ENCODE measurements around the gene TTC21B.
"Not testable (repeated sequence)": the region's sequence is repeated elsewhere in the genome, so short reads cannot be mapped to it uniquely, and the experiment has no call there.

TTC21B gene

DNA sequence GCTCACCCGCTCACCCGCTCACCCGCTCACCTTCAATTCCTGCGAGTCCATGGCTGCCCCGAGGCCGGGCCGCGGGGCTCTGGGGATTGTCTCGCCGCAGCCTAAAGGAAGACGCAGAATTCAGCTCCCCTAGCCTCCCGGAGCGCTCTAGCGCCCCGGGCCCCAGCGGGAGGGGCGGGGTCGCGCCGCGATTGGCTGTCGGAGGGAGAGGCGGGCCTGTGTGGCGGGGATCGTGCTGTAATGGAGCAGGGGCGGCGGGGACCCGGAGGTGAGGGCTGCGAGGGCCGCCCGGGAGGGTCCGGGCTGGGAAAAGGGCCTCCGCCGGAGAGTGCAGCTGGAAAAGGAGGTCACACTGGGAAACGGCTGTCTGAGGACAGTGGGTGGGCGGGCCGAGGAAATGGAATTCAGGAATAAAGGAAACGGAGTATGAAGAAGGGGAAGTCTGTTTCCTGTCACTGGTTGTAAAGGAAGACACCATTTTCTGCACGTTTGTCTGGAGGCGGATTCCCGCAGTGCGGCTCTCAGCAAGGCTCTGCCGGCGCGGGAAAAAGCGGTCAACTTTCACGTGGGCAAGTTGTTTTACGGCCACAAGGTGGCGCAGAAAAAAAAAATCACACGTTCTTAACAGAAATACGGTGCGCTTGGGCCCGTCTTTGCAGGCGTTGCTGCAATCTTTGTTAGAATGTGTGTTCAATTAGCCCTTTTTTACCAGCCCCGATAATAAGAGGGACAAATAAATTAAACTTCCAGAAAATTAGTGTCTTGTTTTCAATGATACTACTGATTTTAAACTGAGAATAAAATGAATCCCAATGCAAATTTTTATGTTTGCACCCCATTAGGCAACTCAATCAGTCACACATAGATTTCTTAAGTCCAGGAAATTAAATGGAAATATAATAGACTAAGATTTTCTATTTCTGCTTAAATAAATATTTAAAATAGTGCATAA is at the start of gene TTC21B:
Gene TTC21B (minus strand): TSS at position 122 of the 952 bp plus-strand sequence. CDS start 71 bp downstream, at position 51.
- in situ Hi-C loops (cut with HindIII; ENCODE audit: low pct_ligation_motif_present, low pct_unique_long_range_greater_than_20kb, low sequenced_read_pairs): no loop called here

DNA sequence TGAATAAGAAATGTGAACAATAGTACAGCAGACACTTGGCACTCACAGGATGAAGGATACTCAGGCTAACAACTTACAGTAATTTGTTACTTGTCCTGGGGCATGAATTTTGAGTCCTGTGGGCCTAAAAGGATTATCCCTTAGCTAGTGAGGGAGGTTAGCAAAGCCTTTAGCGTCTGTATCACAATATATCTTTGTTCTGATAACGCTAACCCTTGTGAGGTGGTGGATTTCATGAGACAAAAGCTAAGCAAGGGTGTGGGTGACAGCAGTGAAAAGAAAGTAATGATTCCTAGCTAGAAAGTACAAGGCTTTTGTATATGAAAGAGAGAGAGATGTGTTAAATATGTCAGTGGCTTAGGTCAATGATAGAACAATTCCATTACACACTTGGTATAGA is 46.8 kb upstream of the TTC21B start:
- no peak for DNase-seq
- in situ Hi-C loops (cut with HindIII; ENCODE audit: low pct_ligation_motif_present, low pct_unique_long_range_greater_than_20kb, low sequenced_read_pairs): no loop called here

More for the DNA sequence above, at the start of gene TTC21B:
- peak; percentile 96 for DNase-seq

DNA sequence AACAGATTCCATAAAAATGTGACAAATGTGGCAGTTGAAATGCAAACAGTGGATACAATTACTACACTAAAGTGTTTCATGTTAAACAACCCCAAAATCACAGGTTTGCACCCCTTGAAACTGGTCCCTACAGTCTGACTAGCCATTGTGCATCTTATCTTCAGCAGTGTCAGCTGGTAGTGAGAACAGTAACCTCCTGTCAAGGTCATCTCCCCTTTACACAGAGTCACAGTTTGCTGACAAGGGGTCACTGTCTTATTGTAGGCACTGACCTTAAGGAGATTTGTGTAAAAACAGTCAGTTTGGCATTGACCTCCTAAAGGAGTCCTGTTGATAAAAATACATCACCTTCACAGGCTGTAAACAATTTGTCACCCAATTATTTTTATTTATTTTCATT is 37.3 kb upstream of the TTC21B start:
- no peak for DNase-seq
- in situ Hi-C loops (cut with HindIII; ENCODE audit: low pct_ligation_motif_present, low pct_unique_long_range_greater_than_20kb, low sequenced_read_pairs): no loop called here

DNA sequence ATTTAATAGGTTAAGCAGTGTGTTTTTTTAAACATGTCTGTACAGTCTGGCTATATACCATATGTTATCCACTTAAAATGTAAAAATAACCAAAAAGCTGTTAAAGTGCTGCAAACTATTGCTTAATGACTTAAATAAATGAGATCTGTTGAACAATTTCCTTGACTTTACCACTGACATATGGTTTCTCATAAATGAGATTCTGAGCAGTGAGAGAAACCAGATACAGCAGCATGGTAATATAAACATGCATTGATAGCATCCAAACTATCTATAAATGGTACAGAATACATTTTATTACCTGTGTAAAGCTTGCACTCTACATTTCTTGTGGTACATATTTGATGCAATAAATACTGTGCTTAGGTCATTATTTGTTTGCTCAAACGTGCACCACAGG is 36.3 kb upstream of the TTC21B start:
- in situ Hi-C loops (cut with HindIII; ENCODE audit: low pct_ligation_motif_present, low pct_unique_long_range_greater_than_20kb, low sequenced_read_pairs): no loop called here
- no peak for DNase-seq

DNA sequence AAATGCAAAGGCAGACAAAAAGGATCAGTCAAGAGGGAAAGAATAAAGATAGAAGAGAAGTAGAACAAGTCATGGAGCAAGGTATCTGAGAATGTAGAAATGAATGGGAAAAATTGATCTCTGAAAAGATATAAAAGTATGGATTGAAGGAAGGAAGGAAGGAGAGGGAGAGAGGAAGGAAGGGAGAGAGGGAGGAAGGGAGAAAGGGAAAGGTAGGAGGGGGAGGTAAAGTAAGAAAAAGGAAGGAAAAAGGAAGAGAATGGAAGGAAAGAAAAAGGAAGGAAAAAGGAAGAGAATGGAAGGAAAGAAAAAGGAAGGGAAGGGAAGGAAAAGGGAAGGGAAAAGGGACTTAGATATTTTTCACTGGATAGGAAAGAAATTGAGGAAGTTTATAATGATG is 31.5 kb upstream of the TTC21B start:
- in situ Hi-C loops (cut with HindIII; ENCODE audit: low pct_ligation_motif_present, low pct_unique_long_range_greater_than_20kb, low sequenced_read_pairs): no loop called here
- no peak for DNase-seq

DNA sequence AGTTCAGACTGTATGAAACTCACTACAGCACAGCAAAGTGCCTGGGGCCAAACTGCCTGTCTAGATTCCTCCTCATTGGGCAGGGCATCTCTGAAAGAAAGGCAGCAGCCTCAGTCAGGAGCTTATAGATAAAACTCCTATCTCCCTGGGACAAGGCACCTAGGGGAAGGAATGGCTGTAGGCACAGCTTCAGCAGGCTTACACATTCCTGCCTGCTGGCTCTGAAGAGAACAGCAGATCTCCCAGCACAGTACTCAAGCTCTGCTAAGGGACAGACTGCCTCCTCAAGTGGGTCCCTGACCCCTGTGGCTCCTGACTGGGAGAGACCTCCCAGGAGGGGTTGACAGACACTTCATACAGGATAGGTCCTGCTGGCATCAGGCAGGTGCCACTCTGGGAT is 18.6 kb upstream of the TTC21B start:
- in situ Hi-C loops (cut with HindIII; ENCODE audit: low pct_ligation_motif_present, low pct_unique_long_range_greater_than_20kb, low sequenced_read_pairs); DNase-seq: not testable (repeated sequence)

DNA sequence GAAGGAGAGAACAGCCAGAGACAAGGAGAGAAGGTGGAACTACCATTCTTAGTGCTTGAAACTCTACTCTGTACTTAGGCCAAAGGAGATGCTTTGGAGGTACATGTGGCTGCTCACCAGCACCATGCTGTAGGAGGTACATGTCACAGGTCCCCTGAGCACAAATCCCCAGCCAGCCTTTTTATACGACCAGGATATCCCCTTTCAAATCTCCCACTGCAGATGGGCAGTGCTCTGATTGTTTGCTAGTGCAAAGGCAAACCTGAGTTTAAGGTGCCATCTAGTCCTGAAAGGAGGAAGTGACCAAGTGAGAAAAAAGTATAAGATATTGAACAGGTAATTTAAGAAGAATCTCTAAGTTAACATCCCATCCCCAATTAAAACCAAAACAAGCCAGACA is 17.1 kb upstream of the TTC21B start:
- in situ Hi-C loops (cut with HindIII; ENCODE audit: low pct_ligation_motif_present, low pct_unique_long_range_greater_than_20kb, low sequenced_read_pairs): no loop called here
- DNase-seq: no peak

DNA sequence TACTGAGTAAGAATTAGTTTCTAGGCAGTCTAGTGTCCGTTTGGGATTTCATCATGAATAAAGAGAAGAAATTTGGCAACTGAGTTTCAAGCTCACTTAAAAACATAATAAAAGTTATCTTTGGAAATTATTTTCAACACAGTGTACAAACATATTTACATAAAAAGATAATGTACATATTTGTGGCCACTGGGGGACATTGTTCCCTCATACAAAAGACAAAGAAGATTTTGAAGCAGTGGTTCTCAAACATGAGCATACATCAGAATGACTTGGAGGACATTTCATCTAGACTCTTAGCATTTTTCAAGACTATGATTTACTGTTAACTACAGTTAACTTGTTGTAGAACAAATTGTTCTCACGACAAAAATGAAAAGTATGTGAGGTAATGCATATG is 15.7 kb upstream of the TTC21B start:
- no peak for DNase-seq
- in situ Hi-C loops (cut with HindIII; ENCODE audit: low pct_ligation_motif_present, low pct_unique_long_range_greater_than_20kb, low sequenced_read_pairs): no loop called here

DNA sequence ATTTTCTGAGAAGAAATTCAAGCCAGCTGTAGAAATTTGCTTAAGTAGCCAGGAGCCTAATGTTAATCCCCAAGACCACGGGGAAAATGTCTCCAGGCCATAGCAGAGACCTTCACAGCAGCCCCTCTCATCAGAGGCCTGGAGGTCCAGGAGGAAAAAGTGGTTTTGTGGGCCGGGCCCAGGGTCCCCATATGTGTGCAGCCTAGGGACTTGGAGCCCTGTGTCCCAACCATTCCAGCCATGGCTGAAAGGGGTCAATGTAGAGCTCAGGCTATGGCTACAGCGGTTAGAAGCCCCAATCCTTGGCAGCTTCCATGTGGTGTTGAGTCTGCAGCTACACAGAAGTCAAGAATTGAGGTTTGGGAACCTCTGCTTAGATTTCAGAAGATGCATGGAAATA is 14.2 kb upstream of the TTC21B start:
- in situ Hi-C loops (cut with HindIII; ENCODE audit: low pct_ligation_motif_present, low pct_unique_long_range_greater_than_20kb, low sequenced_read_pairs): no loop called here
- no peak for DNase-seq

DNA sequence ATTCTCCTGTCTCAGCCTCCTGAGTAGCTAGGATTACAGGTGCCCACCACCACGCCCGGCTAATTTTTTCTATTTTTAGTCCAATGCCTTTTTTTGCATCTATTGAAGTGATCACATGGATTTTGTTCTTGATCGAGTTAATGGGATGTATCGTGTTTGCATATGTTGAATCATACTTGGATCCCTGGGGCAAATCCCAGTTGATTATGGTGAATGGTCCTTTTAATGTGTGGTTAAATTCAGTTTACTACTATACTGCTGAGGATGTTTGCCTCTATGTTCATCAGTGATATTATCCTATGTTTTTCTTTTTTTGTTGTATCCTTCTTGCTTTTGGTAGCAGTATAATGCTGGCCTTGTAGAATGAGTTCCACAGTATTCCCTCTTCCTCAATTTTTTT is 8.2 kb upstream of the TTC21B start:
- in situ Hi-C loops (cut with HindIII; ENCODE audit: low pct_ligation_motif_present, low pct_unique_long_range_greater_than_20kb, low sequenced_read_pairs): no loop called here
- no peak for DNase-seq

DNA sequence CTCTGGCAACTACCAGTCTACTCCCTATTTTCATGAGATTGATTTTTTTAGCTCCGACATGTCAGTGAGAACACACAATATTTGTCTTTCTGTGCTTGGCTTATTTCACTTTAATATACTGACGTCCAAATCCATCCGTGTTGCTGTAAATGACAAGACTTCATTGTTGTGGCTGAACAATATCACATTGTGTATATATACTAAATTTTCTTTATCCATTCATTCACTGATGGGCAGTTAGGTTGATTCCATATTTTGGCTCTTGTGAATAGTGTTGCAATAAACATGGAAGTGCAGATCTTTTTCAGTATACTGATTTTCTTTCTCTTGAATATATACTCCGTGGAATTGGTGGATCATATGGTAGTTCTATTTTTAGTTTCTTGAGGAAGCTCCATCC is 5.8 kb upstream of the TTC21B start:
- no peak for DNase-seq
- in situ Hi-C loops (cut with HindIII; ENCODE audit: low pct_ligation_motif_present, low pct_unique_long_range_greater_than_20kb, low sequenced_read_pairs): no loop called here

DNA sequence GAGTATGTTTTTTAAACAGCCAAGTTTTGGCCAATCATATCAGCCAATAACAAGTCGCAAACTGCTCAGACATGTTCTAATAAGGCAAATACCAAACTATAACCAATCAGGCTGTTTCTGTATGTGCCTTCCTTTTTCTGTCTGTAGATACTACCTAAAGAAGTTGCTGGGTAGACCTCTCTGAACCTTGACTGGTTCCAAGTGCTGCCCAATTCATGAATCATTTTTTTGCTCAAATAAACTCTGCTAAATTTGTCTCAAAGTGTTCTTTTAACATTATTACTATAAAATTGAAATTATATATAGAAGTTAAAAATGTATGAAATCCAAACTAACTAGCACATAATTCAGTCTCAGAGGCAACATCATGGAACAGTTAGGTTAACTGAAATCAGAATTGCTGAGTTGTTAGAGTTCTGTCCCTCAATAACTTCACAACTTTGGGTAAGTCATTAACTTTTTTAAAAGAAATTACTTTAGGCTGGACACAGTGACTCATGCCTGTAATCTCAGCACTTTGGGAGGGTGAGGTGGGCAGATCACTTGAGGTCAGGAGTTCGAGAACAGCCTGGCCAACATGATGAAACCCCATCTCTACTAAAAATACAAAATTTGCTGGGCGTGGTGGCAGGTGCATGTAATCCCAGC is 4.9 kb upstream of the TTC21B start:
- in situ Hi-C loops (cut with HindIII; ENCODE audit: low pct_ligation_motif_present, low pct_unique_long_range_greater_than_20kb, low sequenced_read_pairs): no loop called here

DNA sequence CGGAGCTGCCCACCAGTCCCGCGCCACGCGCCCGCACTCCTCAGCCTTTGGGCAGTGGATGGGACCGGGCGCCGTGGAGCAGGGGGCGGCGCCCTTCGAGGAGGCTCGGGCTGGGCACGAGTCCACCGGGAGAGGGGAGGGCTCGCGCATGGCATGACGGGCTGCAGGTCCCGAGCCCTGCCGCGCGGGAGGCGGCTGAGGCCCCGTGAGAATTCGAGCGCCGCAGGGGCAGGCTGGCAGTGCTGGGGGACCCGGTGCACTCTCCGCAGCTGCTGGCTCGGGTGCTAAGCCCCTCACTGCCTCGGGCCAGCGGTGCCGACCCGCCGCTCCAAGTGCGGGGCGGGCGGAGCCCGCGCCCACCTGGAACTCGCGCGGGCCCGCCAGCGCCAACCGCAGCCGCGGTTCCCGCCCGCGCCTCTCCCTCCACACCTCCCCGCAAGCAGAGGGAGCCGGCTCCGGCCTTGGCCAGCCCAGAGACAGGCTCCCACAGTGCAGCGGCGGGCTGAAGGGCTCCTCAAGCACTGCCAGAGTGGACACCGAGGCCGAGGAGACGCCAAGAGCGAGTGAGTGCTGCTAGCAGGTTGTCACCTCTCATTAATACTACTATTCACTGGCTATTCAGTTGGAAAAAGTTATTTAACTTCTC is 3.6 kb upstream of the TTC21B start:
- in situ Hi-C loops (cut with HindIII; ENCODE audit: low pct_ligation_motif_present, low pct_unique_long_range_greater_than_20kb, low sequenced_read_pairs): no loop called here
- DNase-seq: no peak

More for the DNA sequence above, 4.9 kb upstream of the TTC21B start:
- DNase-seq: peak; percentile 48

DNA sequence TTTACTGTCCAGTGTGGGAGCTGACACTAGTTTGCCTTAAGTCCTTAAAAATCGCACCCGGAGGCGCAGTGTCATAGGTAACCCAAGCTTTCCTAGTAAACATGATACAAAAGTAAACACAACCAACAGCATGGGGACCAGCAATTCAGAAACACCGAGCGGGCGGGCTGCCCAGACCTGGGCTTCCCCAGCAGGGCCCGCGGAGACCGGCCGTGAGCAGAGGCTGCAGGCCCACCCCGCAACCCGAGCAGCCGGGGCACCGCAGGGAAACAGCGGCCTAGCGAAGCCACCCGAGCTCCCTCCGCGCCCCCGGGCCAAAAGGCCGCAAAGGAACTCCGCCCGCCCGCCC is 296 bp downstream of the TTC21B start:
- DNase-seq: no peak
- in situ Hi-C loops (cut with HindIII; ENCODE audit: low pct_ligation_motif_present, low pct_unique_long_range_greater_than_20kb, low sequenced_read_pairs): no loop called here

DNA sequence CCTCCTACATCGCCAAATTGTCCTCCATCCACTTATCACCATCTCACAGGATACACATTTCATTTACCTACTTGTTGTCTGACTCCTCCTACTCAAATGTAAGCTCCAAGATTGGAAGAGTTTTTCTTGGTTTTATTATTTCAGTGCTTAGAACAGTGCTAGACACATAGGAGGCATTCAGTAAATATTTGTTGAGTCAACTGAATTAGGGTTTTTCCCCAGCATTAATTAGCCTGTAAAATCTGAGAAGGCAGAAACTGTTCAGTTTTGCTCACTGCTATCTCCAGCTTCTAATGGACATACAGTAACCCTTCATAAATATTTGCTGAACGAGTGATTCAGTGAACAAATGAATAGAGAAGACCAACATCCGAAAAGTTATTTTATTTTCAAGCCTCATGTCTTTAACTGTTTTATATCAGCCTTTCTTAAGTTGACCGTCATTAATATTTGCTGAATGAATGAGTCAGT is 800 bp downstream of the TTC21B start:
- in situ Hi-C loops (cut with HindIII; ENCODE audit: low pct_ligation_motif_present, low pct_unique_long_range_greater_than_20kb, low sequenced_read_pairs): no loop called here
- peak; percentile 13 for DNase-seq

DNA sequence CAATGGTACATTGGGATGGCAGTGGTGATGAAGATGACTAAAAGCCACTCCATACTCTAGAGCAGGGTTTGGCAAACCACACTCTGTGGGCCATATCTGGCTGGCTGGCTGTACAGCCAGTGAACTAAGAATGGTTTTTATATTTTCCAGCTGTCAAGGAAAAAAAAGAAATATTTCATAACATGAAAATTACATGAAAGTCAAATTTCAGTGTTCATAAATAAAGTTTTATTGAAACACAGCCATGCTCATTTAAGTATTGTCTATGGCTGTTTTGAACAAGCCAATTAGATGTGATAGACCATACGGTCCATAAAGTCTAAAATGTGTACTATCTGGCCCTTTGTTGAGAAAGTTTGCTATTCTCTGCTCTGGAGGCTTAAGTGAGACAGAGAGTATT is 1.5 kb downstream of the TTC21B start:
- in situ Hi-C loops (cut with HindIII; ENCODE audit: low pct_ligation_motif_present, low pct_unique_long_range_greater_than_20kb, low sequenced_read_pairs): no loop called here
- DNase-seq: no peak

DNA sequence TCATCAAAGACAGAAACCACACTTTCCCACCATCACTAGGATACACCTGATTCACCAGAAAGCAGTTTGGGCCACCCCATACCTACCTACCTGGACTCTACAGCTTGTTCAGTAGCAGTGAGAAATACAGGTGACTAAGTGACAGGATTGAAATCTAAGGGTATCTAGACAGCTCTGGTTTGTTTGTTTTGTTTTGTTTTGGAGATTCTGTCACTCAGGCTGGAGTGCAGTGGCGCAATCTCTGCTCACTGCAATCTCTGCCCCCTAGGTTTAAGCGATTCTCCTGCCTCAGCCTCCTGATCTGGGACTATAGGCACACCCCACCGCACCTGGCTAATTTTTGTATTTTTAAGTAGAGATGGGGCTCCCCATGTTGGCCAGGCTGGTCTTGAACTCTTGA is 3.1 kb downstream of the TTC21B start:
- in situ Hi-C loops (cut with HindIII; ENCODE audit: low pct_ligation_motif_present, low pct_unique_long_range_greater_than_20kb, low sequenced_read_pairs): no loop called here
- no peak for DNase-seq

DNA sequence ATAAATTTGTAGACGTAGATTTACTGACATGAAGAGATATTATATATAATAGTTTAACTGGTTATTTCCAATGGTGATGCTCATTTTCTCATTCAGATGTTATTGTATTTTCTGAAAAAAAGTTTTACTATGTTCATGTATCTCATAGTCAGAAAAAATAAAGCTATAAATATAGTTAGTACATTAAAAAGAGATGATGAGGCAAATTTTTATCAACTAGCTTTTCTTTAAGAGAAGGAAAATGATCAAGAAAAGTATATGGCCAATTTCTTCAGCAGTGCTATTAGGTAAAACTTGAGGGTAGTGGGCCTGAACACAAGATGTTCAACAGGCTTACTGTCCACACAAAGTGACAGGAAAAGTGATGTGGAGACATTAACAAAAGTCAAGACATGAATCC is 11.7 kb downstream of the TTC21B start:
- in situ Hi-C loops (cut with HindIII; ENCODE audit: low pct_ligation_motif_present, low pct_unique_long_range_greater_than_20kb, low sequenced_read_pairs): no loop called here
- DNase-seq: no peak

DNA sequence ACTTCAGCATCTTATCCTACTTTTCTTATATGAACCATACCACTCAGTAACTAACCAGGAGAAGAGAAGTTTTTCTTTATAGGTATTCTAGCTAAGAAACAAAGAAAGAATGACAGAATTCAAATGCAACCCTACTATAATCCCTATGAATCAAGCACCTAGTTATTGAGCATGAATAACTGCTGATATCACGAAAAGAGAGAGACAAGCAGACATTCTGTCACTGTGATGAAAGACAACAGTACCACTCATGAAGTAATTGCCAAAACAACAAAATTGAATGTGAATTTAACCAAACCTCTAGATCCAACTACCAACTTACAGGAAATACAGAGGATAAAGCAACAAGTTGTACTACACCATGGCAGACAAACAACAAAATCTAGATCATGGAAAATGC is 15.3 kb downstream of the TTC21B start:
- no peak for DNase-seq
- in situ Hi-C loops (cut with HindIII; ENCODE audit: low pct_ligation_motif_present, low pct_unique_long_range_greater_than_20kb, low sequenced_read_pairs): no loop called here
